H1 (cell line): ENCODE measurements around the gene TDRD1. TPM values are rescaled to one million over a fixed set of nuclear protein-coding genes. Genes with fewer than 3 reads are reported as not detected.

Experiments used
- ATF2 ChIP-seq: IDR thresholded peaks from 2 replicates; pipeline ENCODE4 v1.6.1; 2012; ENCODE audit warnings: low read length, inconsistent platforms
- polyA plus RNA-seq, 7 experiments: library from polyadenylated mRNA; depleted of rRNA in 3 of 7; stranded (reverse) in 5 of 7; unstranded in 2 of 7; fragments of >200 nt in 5 of 7; fragments of 200-250 nt in 2 of 7; gene quantifications; 1 replicate in 5 of 7; 2 replicates in 1 of 7; 4 replicates in 1 of 7; pipeline versions ENCODE4 v1.2.1 to v1.2.3, GENCODE V29; 2011 to 2013; ENCODE audit warnings: missing spikeins in 2 of 7, mixed read lengths in 2 of 7
- total RNA-seq: library from RNA; stranded (reverse); fragmentation: NEBNext Ultra II Directional; extraction: Animal tissue kit (Norgen Biotek cat#: 25700); gene quantifications from 2 replicates; pipeline ENCODE4 v1.2.1, GENCODE V29; 2021

TDRD1 gene
- total and polyA plus RNA-seq, 2 of the 8 experiments (the other 6 are each of a cell fraction or from before 2014, with no cell fraction given): 0.02 to 0.71 TPM

GRCh38 chr10:114239117-114239993, 60.2 kb downstream of the TDRD1 start, which contains the start of gene VWA2 (continued):
- no peak for TF ChIP-seq ATF2
